HepG2 (cell line): Measurements from ENCODE around the gene CDKL2.

Experiments used
- CTCF ChIP-seq: sonication (generic); formaldehyde crosslinking; IDR thresholded peaks from 2 replicates; pipeline ENCODE4 v1.5.0; 2020; ENCODE audit warnings: mild to moderate bottlenecking, missing genetic modification reagents, moderate library complexity
- ELK4 ChIP-seq: sonication (generic); formaldehyde crosslinking; IDR thresholded peaks from 2 replicates; pipeline ENCODE4 v1.9.0; 2021; ENCODE audit warnings: missing genetic modification reagents, borderline replicate concordance
- HNF4G ChIP-seq, 2 experiments: sonication (generic) in 1 of 2; formaldehyde crosslinking in 1 of 2; IDR thresholded peaks; 2 replicates each; pipeline versions ENCODE4 v1.4.0 to v1.6.1; 2011 to 2020; ENCODE audit warnings: borderline replicate concordance in 2 of 2, low read depth in 2 of 2, mild to moderate bottlenecking in 2 of 2, low read length in 1 of 2, missing genetic modification reagents in 1 of 2, moderate library complexity in 1 of 2
- JUND ChIP-seq: sonication (generic); formaldehyde crosslinking; IDR thresholded peaks from 2 replicates; pipeline ENCODE4 v1.8.0; 2022; ENCODE audit warnings: mild to moderate bottlenecking, missing genetic modification reagents
- MTA3 ChIP-seq: sonication (generic); formaldehyde crosslinking; IDR thresholded peaks from 2 replicates; pipeline ENCODE4 v1.4.0; 2020; ENCODE audit warnings: missing genetic modification reagents
- MXI1 ChIP-seq: IDR thresholded peaks from 3 replicates; pipeline ENCODE4 v1.6.1; 2012; ENCODE audit warnings: low read depth, low read length, inconsistent platforms, borderline replicate concordance
- MYPOP ChIP-seq: sonication (generic); formaldehyde crosslinking; IDR thresholded peaks from 2 replicates; pipeline ENCODE4 v1.8.1; 2023; ENCODE audit warnings: mild to moderate bottlenecking, moderate library complexity, missing genetic modification reagents
- RFX5 ChIP-seq: IDR thresholded peaks from 2 replicates; pipeline ENCODE4 v1.6.1; 2011; ENCODE audit warnings: low read depth, low read length, improper control_type of control experiment
- THAP11 ChIP-seq: IDR thresholded peaks from 2 replicates; pipeline ENCODE4 v1.6.1; 2016; ENCODE audit warnings: missing biosample characterization, missing genetic modification reagents
- TRAFD1 ChIP-seq: sonication (generic); formaldehyde crosslinking; IDR thresholded peaks from 2 replicates; pipeline ENCODE4 v1.5.1; 2020; ENCODE audit warnings: missing genetic modification reagents, mild to moderate bottlenecking, borderline replicate concordance
- ZBTB20 ChIP-seq: sonication (generic); formaldehyde crosslinking; IDR thresholded peaks from 2 replicates; pipeline ENCODE4 v1.8.1; 2023; ENCODE audit warnings: missing genetic modification reagents, low read depth, mild to moderate bottlenecking, borderline replicate concordance
- ZNF3 ChIP-seq: IDR thresholded peaks from 2 replicates; pipeline ENCODE4 v1.7.0; 2017; ENCODE audit warnings: inconsistent platforms

GRCh38 chr4:75605928-75606327, 24.4 kb downstream of the CDKL2 start:
- TF ChIP-seq ELK4 (CRISPR knock-in tag) (no peak), CTCF (no peak), JUND (CRISPR knock-in tag) (no peak), MYPOP (CRISPR knock-in tag) (no peak), MTA3 (CRISPR knock-in tag) (no peak), TRAFD1 (CRISPR knock-in tag) (no peak), ZNF3 (CRISPR knock-in tag) (no peak), MXI1 (no peak), RFX5 (no peak), THAP11 (no peak), HNF4G (IDR thresholded peaks at IDR 0.05; ENCODE audit: borderline replicate concordance, low read depth, low read length) (no peak), HNF4G (CRISPR knock-in tag; IDR thresholded peaks at IDR 0.05; ENCODE audit: borderline replicate concordance, low read depth) (no peak), ZBTB20 (no peak)
